ENCODE results near the gene S100G.

- no peak for TF ChIP-seq CTCF (IDR thresholded peaks at IDR 0.05 in 8 of 11, conservative IDR thresholded peaks at IDR 0.05 in 3 of 11)
- TF ChIP-seq POLR2A (IDR thresholded peaks at IDR 0.05) = no peak
- no peak for TF ChIP-seq POLR2AphosphoS5 (IDR thresholded peaks at IDR 0.05)
These were observed 37.6 kb downstream of the S100G start for GRCh38 chrX:16687514-16687913.
